Urothelium cell line (cell line): ENCODE measurements around the gene ASPDH.
"Not testable (repeated sequence)": the region's sequence is repeated elsewhere in the genome, so short reads cannot be mapped to it uniquely, and the experiment has no call there.

ENCODE experiments used
- DNase-seq: peaks from one replicate; pipeline ENCODE4 v3.0.0; 2011; ENCODE audit warnings: low spot score, mixed read lengths
- FAIRE-seq: peaks from 2 replicates; lab custom pipeline; 2011; peaks lifted over from hg19 to GRCh38; lab: Jason Lieb, UNC

The ASPDH gene

GRCh38 chr19:50548191-50549058, 34.7 kb upstream of the ASPDH start:
- FAIRE-seq (no peak), DNase-seq (no peak)

GRCh38 chr19:50547385-50548190, 33.9 kb upstream of the ASPDH start:
- FAIRE-seq (no peak), DNase-seq (no peak)

- DNase-seq (no peak), FAIRE-seq (no peak)
Measured at GRCh38 chr19:50546527-50547221, 33.0 kb upstream of the ASPDH start.

- FAIRE-seq (no peak), DNase-seq (no peak)
Measured at GRCh38 chr19:50542943-50543342, 29.2 kb upstream of the ASPDH start.

- FAIRE-seq (no peak), DNase-seq (peak; percentile 90)
Measured at GRCh38 chr19:50537769-50538230, 24.1 kb upstream of the ASPDH start.

GRCh38 chr19:50537306-50537685, 23.6 kb upstream of the ASPDH start:
- no peak for FAIRE-seq
- no peak for DNase-seq

GRCh38 chr19:50536662-50537305, 23.1 kb upstream of the ASPDH start:
- FAIRE-seq: no peak
- no peak for DNase-seq

GRCh38 chr19:50535672-50536187, 22.0 kb upstream of the ASPDH start:
- no peak for FAIRE-seq
- DNase-seq: no peak

GRCh38 chr19:50534478-50534877, 20.8 kb upstream of the ASPDH start:
- DNase-seq (no peak), FAIRE-seq (no peak)

- FAIRE-seq: no peak
- no peak for DNase-seq
Measured at GRCh38 chr19:50532952-50533351, 19.2 kb upstream of the ASPDH start.

- DNase-seq: no peak
- no peak for FAIRE-seq
Measured at GRCh38 chr19:50531171-50531612, 17.5 kb upstream of the ASPDH start.

- DNase-seq, FAIRE-seq: not testable (repeated sequence)
Measured at GRCh38 chr19:50528052-50528451, 14.3 kb upstream of the ASPDH start.

GRCh38 chr19:50522881-50523280, 9.2 kb upstream of the ASPDH start:
- no peak for DNase-seq
- FAIRE-seq: no peak

- FAIRE-seq (no peak), DNase-seq (no peak)
Measured at GRCh38 chr19:50520822-50521465, 7.2 kb upstream of the ASPDH start.

GRCh38 chr19:50519006-50519575, 5.4 kb upstream of the ASPDH start:
- FAIRE-seq (no peak), DNase-seq (no peak)

GRCh38 chr19:50518091-50519005, 4.6 kb upstream of the ASPDH start:
- peak; percentile 50 for FAIRE-seq
- DNase-seq: no peak

- DNase-seq: no peak
- no peak for FAIRE-seq
Measured at GRCh38 chr19:50517704-50518075, 4.0 kb upstream of the ASPDH start.

- no peak for FAIRE-seq
- DNase-seq: no peak
Measured at GRCh38 chr19:50516964-50517703, 3.4 kb upstream of the ASPDH start.
